ENCODE data around the gene CACYBP. TPM values are rescaled to one million over a fixed set of nuclear protein-coding genes. Genes with fewer than 3 reads are reported as not detected.

The CACYBP gene
- total and polyA plus RNA-seq, 2 experiments from 2014 or later, result 209 to 453 TPM

GRCh38 chr1:175037416-175037815 lies 37.7 kb downstream of the CACYBP start:
- Mint-ChIP-seq H3K27me3 (ENCODE audit: insufficient read depth, low read depth, poor library complexity) (peaks cover 1% of the 10 kb centered on the region), H3K9me3 (no peaks in the 10 kb centered on the region), H3K4me1 (peaks cover 23% of the 10 kb centered on the region), H3K36me3 (ENCODE audit: low read depth) (no peaks in the 10 kb centered on the region), H3K27ac (no peak overlapping the region), H3K4me3 (no peak overlapping the region)
- H3K36me3 ChIP-seq (ENCODE audit: insufficient read depth), result no peaks in the 10 kb centered on the region
- no peak for DNase-seq (ENCODE audit: low spot score)
- H3K79me2 ChIP-seq (replicated peaks; ENCODE audit: insufficient read depth), result no peaks in the 10 kb centered on the region
- H3K27me3 ChIP-seq (ENCODE audit: insufficient read depth), result no peaks in the 10 kb centered on the region
- H3K9me2 ChIP-seq (ENCODE audit: insufficient read depth), result 0 out of 2 replicates have a peak, but pooled peaks cover 2% of the 10 kb centered on the region
- peaks cover 17% of the 10 kb centered on the region for H3K4me1 ChIP-seq (ENCODE audit: insufficient read depth)
- no peak overlapping the region for H3K4me3 ChIP-seq
- H3K4me2 ChIP-seq, result no peak overlapping the region
- no peak for ATAC-seq
- H2AFZ ChIP-seq, result no peak overlapping the region
- no peaks in the 10 kb centered on the region for H3F3A ChIP-seq (replicated peaks; ENCODE audit: low read depth)
- H3K27ac ChIP-seq (ENCODE audit: low read depth), result no peak overlapping the region
- H4K20me1 ChIP-seq (replicated peaks; ENCODE audit: insufficient read depth), result no peaks in the 10 kb centered on the region
- TF ChIP-seq POLR2AphosphoS5 (IDR thresholded peaks at IDR 0.05; ENCODE audit: low read depth) (no peak), ZNF462 (CRISPR knock-in tag; IDR thresholded peaks at IDR 0.05) (no peak), ETS1 (IDR thresholded peaks at IDR 0.05) (no peak), NANOG (IDR thresholded peaks at IDR 0.05; ENCODE audit: borderline replicate concordance) (no peak)
- TF ChIP-seq, protein P1, sequence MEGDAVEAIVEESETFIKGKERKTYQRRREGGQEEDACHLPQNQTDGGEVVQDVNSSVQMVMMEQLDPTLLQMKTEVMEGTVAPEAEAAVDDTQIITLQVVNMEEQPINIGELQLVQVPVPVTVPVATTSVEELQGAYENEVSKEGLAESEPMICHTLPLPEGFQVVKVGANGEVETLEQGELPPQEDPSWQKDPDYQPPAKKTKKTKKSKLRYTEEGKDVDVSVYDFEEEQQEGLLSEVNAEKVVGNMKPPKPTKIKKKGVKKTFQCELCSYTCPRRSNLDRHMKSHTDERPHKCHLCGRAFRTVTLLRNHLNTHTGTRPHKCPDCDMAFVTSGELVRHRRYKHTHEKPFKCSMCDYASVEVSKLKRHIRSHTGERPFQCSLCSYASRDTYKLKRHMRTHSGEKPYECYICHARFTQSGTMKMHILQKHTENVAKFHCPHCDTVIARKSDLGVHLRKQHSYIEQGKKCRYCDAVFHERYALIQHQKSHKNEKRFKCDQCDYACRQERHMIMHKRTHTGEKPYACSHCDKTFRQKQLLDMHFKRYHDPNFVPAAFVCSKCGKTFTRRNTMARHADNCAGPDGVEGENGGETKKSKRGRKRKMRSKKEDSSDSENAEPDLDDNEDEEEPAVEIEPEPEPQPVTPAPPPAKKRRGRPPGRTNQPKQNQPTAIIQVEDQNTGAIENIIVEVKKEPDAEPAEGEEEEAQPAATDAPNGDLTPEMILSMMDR (conservative IDR thresholded peaks at IDR 0.05; ENCODE audit: low read depth in 2 of 2), result no peak
